Spleen (tissue), 11 donors: ENCODE data around the gene TPX2. TPM values are rescaled to one million over a fixed set of nuclear protein-coding genes. Genes with fewer than 3 reads are reported as not detected.

Experiments used
- DNase-seq: peaks from one replicate; pipeline ENCODE4 v3.0.0-alpha.2; 2020
- H3K27ac ChIP-seq, 8 donors: fragments of 200-600 bp; sonication (generic) in 7 of 8; 1 replicate in 4 of 8; 2 replicates in 4 of 8; pipeline versions ENCODE4 v1.5.0 to v1.8.0; 2016 to 2021; ENCODE audit warnings: inconsistent platforms in 4 of 8, mild to moderate bottlenecking in 4 of 8, moderate library complexity in 1 of 8
- H3K27me3 ChIP-seq, 7 donors: fragments of 200-600 bp; sonication (generic) in 6 of 7; replicated peaks in 1 of 7; 1 replicate in 4 of 7; 2 replicates in 3 of 7; pipeline versions ENCODE4 v1.5.0 to v1.8.0; 2016 to 2021; ENCODE audit warnings: inconsistent platforms in 3 of 7, mild to moderate bottlenecking in 1 of 7
- H3K36me3 ChIP-seq, 6 donors: fragments of 200-600 bp; sonication (generic) in 5 of 6; 1 replicate in 4 of 6; 2 replicates in 2 of 6; pipeline versions ENCODE4 v1.5.0 to v1.8.0; 2016 to 2021; ENCODE audit warnings: inconsistent platforms in 2 of 6
- H3K4me1 ChIP-seq, 6 donors: fragments of 200-600 bp; sonication (generic) in 5 of 6; 1 replicate in 3 of 6; 2 replicates in 3 of 6; pipeline versions ENCODE4 v1.5.0 to v1.8.0; 2016 to 2021; ENCODE audit warnings: inconsistent platforms in 3 of 6
- H3K4me3 ChIP-seq, 8 donors: fragments of 200-600 bp; sonication (generic) in 7 of 8; 1 replicate in 4 of 8; 2 replicates in 4 of 8; pipeline versions ENCODE4 v1.5.0 to v1.8.0; 2016 to 2021; ENCODE audit warnings: inconsistent platforms in 4 of 8, mild to moderate bottlenecking in 4 of 8, moderate library complexity in 2 of 8
- H3K9me3 ChIP-seq, 8 donors: fragments of 200-600 bp; sonication (generic) in 7 of 8; 1 replicate in 4 of 8; 2 replicates in 4 of 8; pipeline versions ENCODE4 v1.5.0 to v1.8.0; 2016 to 2021; ENCODE audit warnings: inconsistent platforms in 4 of 8
- CTCF ChIP-seq, 11 experiments: fragments of 200-600 bp in 7 of 11; fragments of 450-650 bp in 4 of 11; sonication (generic) in 4 of 11; IDR thresholded peaks in 8 of 11; conservative IDR thresholded peaks in 3 of 11; 1 replicate in 7 of 11; 2 replicates in 4 of 11; pipeline versions ENCODE4 v1.4.0 to v1.8.0; 2016 to 2021; ENCODE audit warnings: antibody characterized with exemption in 11 of 11, inconsistent platforms in 4 of 11, mild to moderate bottlenecking in 1 of 11
- POLR2A ChIP-seq, 3 donors: fragments of 450-650 bp; IDR thresholded peaks; one replicate each; pipeline ENCODE4 v1.5.1; 2017; ENCODE audit warnings: antibody characterized with exemption in 3 of 3, mild to moderate bottlenecking in 1 of 3
- POLR2AphosphoS5 ChIP-seq, 3 donors: sonication (generic); formaldehyde crosslinking; IDR thresholded peaks; one replicate each; pipeline ENCODE4 v1.5.1; 2017; ENCODE audit warnings: antibody characterized with exemption in 3 of 3
- WGBS, 5 donors: extraction: QIAGEN DNeasy Blood & Tissue Kit in 3 of 5; methylation state at CpG; one replicate each; pipeline versions ENCODE4 v1.1.5 to v1.1.7; 2013 to 2018; 5-methylcytosine and 5-hydroxymethylcytosine counted together
- intact Hi-C: fragments of 100-400 bp; cut with DNase I; formaldehyde crosslinking; loops from one replicate; pipeline ENCODE4 v1.15.0; 2023; ENCODE audit warnings: low total_unique reads
- polyA plus RNA-seq, 3 donors: library from polyadenylated mRNA; stranded (reverse); fragments of 200-250 nt; gene quantifications; one replicate each; pipeline ENCODE4 v1.2.1, GENCODE V29; 2013
- total RNA-seq, 7 donors: library from RNA; depleted of rRNA in 3 of 7; stranded (reverse); fragments of >200 nt in 3 of 7; fragmentation: NEBNext Ultra II Directional in 4 of 7; extraction: Animal tissue kit (Norgen Biotek cat#: 25700) in 4 of 7; gene quantifications; one replicate each; pipeline versions ENCODE4 v1.1.0 to v1.2.1, GENCODE V29; 2016 to 2021
- donor health status: healthy with polysubstance abuse.
- donor health status: DM: no; HTN: no; CAD: no; lungs with moderate emphysema.
- donor health status: DM: no; HTN: no; CAD: no.
- donor health status: Bipolar disorder and iron deficiency.
- donor health status: healthy.
- donor health status: DM: no; HTN: no; CAD: no.
- donor health status: DM: yes; HTN: yes; CAD: no.

TPX2 gene
- total and polyA plus RNA-seq, 10 donors = 1.4 to 16.2 (median 7.2) TPM

- Histone ChIP-seq H3K9me3 (no peaks in the 10 kb centered on the region), H3K36me3 (no peaks in the 10 kb centered on the region), H3K4me3 (no peak overlapping the region), H3K27me3 (no peaks in the 10 kb centered on the region), H3K4me1 (no peaks in the 10 kb centered on the region), H3K27ac (no peak overlapping the region)
- DNase-seq = no peak
- TF ChIP-seq POLR2AphosphoS5 (IDR thresholded peaks at IDR 0.05) (no peak), CTCF (IDR thresholded peaks at IDR 0.05 in 8 of 11, conservative IDR thresholded peaks at IDR 0.05 in 3 of 11) (no peak), POLR2A (IDR thresholded peaks at IDR 0.05) (no peak)
- intact Hi-C loops = no loop called here
- 52 to 82% (median 75%) methylated on average over 1 of the region's 1 CpG for WGBS, 5 donors
These were observed 12.0 kb downstream of the TPX2 start for GRCh38 chr20:31751126-31751525.

GRCh38 chr20:31757254-31757653 lies 18.2 kb downstream of the TPX2 start:
- DNase-seq = no peak
- intact Hi-C loops = no loop called here
- Histone ChIP-seq H3K27me3 (no peaks in the 10 kb centered on the region), H3K27ac (no peak overlapping the region), H3K4me1 (no peaks in the 10 kb centered on the region), H3K4me3 (no peak overlapping the region), H3K9me3 (no peaks in the 10 kb centered on the region), H3K36me3 (peaks cover 0 to 26% (median 0%) of the 10 kb centered on the region in 6 donors)
- 91 to 98% (median 92%) methylated on average over 3 of the region's 3 CpGs for WGBS, 5 donors
- no peak for TF ChIP-seq POLR2A (IDR thresholded peaks at IDR 0.05)
- no peak for TF ChIP-seq CTCF (IDR thresholded peaks at IDR 0.05 in 8 of 11, conservative IDR thresholded peaks at IDR 0.05 in 3 of 11)
- no peak for TF ChIP-seq POLR2AphosphoS5 (IDR thresholded peaks at IDR 0.05)

GRCh38 chr20:31758521-31758920 lies 19.4 kb downstream of the TPX2 start:
- Histone ChIP-seq H3K27ac (no peak overlapping the region), H3K4me1 (no peaks in the 10 kb centered on the region), H3K4me3 (no peak overlapping the region), H3K36me3 (peaks cover 0 to 26% (median 0%) of the 10 kb centered on the region in 6 donors), H3K27me3 (no peaks in the 10 kb centered on the region), H3K9me3 (no peaks in the 10 kb centered on the region)
- intact Hi-C loops = no loop called here
- DNase-seq = no peak
- WGBS, 5 donors = 75 to 90% (median 86%) methylated on average over 4 of the region's 4 CpGs
- TF ChIP-seq CTCF (IDR thresholded peaks at IDR 0.05 in 8 of 11, conservative IDR thresholded peaks at IDR 0.05 in 3 of 11) = no peak
- no peak for TF ChIP-seq POLR2AphosphoS5 (IDR thresholded peaks at IDR 0.05)
- TF ChIP-seq POLR2A (IDR thresholded peaks at IDR 0.05) = no peak

- Histone ChIP-seq H3K27me3 (no peaks in the 10 kb centered on the region), H3K4me3 (no peak overlapping the region), H3K9me3 (no peaks in the 10 kb centered on the region), H3K27ac (no peak overlapping the region), H3K4me1 (no peaks in the 10 kb centered on the region), H3K36me3 (peaks cover 0 to 26% (median 0%) of the 10 kb centered on the region in 6 donors)
- intact Hi-C loops = no loop called here
- no peak for TF ChIP-seq POLR2AphosphoS5 (IDR thresholded peaks at IDR 0.05)
- no peak for TF ChIP-seq POLR2A (IDR thresholded peaks at IDR 0.05)
- TF ChIP-seq CTCF (IDR thresholded peaks at IDR 0.05 in 8 of 11, conservative IDR thresholded peaks at IDR 0.05 in 3 of 11) = no peak
- DNase-seq = no peak
These were observed 19.9 kb downstream of the TPX2 start for GRCh38 chr20:31758991-31759390.
